Activated naive CD4-positive, alpha-beta T cell treated with anti-CD3 and anti-CD28 coated beads, Interleukin-2, amount 10 ng/mL, durations not matched to agents 7 days and 5 days (primary cell): ENCODE data around the gene THSD1.

Source experiments
- CTCF ChIA-PET: fragments of 350-600 bp; sonication (Branson Sonifier 250); formaldehyde crosslinking; loops from one replicate; lab custom pipeline; 2021; ENCODE audit warnings: antibody characterized with exemption; lab: Charles Lee
- DNase-seq: peaks from one replicate; pipeline ENCODE4 v3.0.0-alpha.2; 2020
- H3K27ac Mint-ChIP-seq: one replicate; pipeline ENCODE4 v1.8.0; 2021; ENCODE audit warnings: mild to moderate bottlenecking, moderate library complexity, mixed read lengths
- H3K27me3 Mint-ChIP-seq: one replicate; pipeline ENCODE4 v1.8.0; 2021; ENCODE audit warnings: mild to moderate bottlenecking, mixed read lengths
- H3K36me3 Mint-ChIP-seq: one replicate; pipeline ENCODE4 v1.8.0; 2021; ENCODE audit warnings: mixed read lengths
- H3K4me1 Mint-ChIP-seq: one replicate; pipeline ENCODE4 v1.8.0; 2021; ENCODE audit warnings: mixed read lengths
- H3K4me3 Mint-ChIP-seq: one replicate; pipeline ENCODE4 v1.8.0; 2021; ENCODE audit warnings: mild to moderate bottlenecking, moderate library complexity, mixed read lengths
- H3K9me3 Mint-ChIP-seq: one replicate; pipeline ENCODE4 v1.8.0; 2021; ENCODE audit warnings: mixed read lengths

The THSD1 gene, protein sequence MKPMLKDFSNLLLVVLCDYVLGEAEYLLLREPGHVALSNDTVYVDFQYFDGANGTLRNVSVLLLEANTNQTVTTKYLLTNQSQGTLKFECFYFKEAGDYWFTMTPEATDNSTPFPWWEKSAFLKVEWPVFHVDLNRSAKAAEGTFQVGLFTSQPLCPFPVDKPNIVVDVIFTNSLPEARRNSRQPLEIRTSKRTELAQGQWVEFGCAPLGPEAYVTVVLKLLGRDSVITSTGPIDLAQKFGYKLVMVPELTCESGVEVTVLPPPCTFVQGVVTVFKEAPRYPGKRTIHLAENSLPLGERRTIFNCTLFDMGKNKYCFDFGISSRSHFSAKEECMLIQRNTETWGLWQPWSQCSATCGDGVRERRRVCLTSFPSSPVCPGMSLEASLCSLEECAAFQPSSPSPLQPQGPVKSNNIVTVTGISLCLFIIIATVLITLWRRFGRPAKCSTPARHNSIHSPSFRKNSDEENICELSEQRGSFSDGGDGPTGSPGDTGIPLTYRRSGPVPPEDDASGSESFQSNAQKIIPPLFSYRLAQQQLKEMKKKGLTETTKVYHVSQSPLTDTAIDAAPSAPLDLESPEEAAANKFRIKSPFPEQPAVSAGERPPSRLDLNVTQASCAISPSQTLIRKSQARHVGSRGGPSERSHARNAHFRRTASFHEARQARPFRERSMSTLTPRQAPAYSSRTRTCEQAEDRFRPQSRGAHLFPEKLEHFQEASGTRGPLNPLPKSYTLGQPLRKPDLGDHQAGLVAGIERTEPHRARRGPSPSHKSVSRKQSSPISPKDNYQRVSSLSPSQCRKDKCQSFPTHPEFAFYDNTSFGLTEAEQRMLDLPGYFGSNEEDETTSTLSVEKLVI

GRCh38 chr13:52405767-52406494 is at the start of gene THSD1:
Gene THSD1, minus strand, starts transcription at chr13:52406172. Its CDS starts 3,572 bp downstream, at chr13:52402600.
- H3K4me1 Mint-ChIP-seq = peaks cover 19% of the 10 kb centered on the region
- CTCF ChIA-PET = no interaction called here
- peaks cover 39% of the 10 kb centered on the region for H3K27me3 Mint-ChIP-seq
- no peak within 1 kb of the TSS for H3K27ac Mint-ChIP-seq
- peak within 1 kb of the TSS; percentile 60 for H3K4me3 Mint-ChIP-seq
- DNase-seq = peak; percentile 34
- peaks cover 2% of the 10 kb centered on the region for H3K36me3 Mint-ChIP-seq
- H3K9me3 Mint-ChIP-seq = no peaks in the 10 kb centered on the region

GRCh38 chr13:52455677-52456041 is 49.7 kb upstream of the THSD1 start:
- H3K4me1 Mint-ChIP-seq = peaks cover 70% of the 10 kb centered on the region

GRCh38 chr13:52454820-52455676 is 49.1 kb upstream of the THSD1 start, which contains the start of gene CKAP2:
Gene CKAP2, plus strand, starts transcription at chr13:52455478. Its CDS starts 79 bp downstream, at chr13:52455557.
- CTCF ChIA-PET = no interaction called here
- H3K36me3 Mint-ChIP-seq = peaks cover 27% of the 10 kb centered on the region
- H3K4me3 Mint-ChIP-seq = peak within 1 kb of the TSS; percentile 76
- peaks cover 13% of the 10 kb centered on the region for H3K27me3 Mint-ChIP-seq
- H3K4me1 Mint-ChIP-seq = peaks cover 68% of the 10 kb centered on the region
- H3K27ac Mint-ChIP-seq = peak within 1 kb of the TSS; percentile 100
- H3K9me3 Mint-ChIP-seq = no peaks in the 10 kb centered on the region
- DNase-seq = peak; percentile 96

More at GRCh38 chr13:52455677-52456041, 49.7 kb upstream of the THSD1 start:
- H3K4me3 Mint-ChIP-seq = peak overlapping the region; percentile 76
- H3K36me3 Mint-ChIP-seq = peaks cover 29% of the 10 kb centered on the region
- no peaks in the 10 kb centered on the region for H3K9me3 Mint-ChIP-seq
- H3K27me3 Mint-ChIP-seq = peaks cover 13% of the 10 kb centered on the region
- H3K27ac Mint-ChIP-seq = peak overlapping the region; percentile 100
- CTCF ChIA-PET = interaction anchor here (1.3 kb wide), 1 partner anchor 9 kb away, joined by 3 read pairs; no protein-coding TSS in a partner anchor
- DNase-seq = peak; percentile 86

GRCh38 chr13:52454459-52454819 is 48.5 kb upstream of the THSD1 start:
- peaks cover 13% of the 10 kb centered on the region for H3K27me3 Mint-ChIP-seq
- H3K9me3 Mint-ChIP-seq = no peaks in the 10 kb centered on the region
- peaks cover 25% of the 10 kb centered on the region for H3K36me3 Mint-ChIP-seq
- DNase-seq = peak; percentile 37
- peak overlapping the region; percentile 76 for H3K4me3 Mint-ChIP-seq
- peak overlapping the region; percentile 100 for H3K27ac Mint-ChIP-seq
- peaks cover 64% of the 10 kb centered on the region for H3K4me1 Mint-ChIP-seq
- CTCF ChIA-PET = no interaction called here

DNA sequence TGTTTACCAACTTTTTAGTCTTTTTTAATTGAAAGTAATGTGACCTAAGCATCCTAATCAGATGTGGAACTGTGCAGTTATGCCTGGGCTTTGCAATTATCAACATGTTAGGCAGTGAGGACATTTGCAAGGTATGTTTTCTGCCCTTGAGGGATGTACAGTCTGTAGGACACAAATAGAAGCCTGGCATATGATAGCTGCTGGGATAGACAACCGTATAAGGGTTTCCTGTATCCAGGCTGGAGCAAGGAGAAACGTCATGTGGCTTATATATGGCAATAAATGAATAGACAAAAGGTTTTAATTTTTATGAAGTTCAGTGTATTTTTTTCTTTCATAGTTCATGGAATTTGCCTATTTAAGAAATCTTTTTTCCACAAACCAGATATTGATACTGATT is 46.5 kb upstream of the THSD1 start:
- CTCF ChIA-PET = interaction anchor here (1.1 kb wide), 1 partner anchor 200 kb away, joined by 4 read pairs; the partner anchor contains the start of gene SUGT1
- peaks cover 13% of the 10 kb centered on the region for H3K27me3 Mint-ChIP-seq
- peaks cover 63% of the 10 kb centered on the region for H3K4me1 Mint-ChIP-seq
- peaks cover 18% of the 10 kb centered on the region for H3K36me3 Mint-ChIP-seq
- H3K9me3 Mint-ChIP-seq = no peaks in the 10 kb centered on the region
- no peak for DNase-seq
- H3K4me3 Mint-ChIP-seq = peak overlapping the region; percentile 1
- H3K27ac Mint-ChIP-seq = no peak overlapping the region

DNA sequence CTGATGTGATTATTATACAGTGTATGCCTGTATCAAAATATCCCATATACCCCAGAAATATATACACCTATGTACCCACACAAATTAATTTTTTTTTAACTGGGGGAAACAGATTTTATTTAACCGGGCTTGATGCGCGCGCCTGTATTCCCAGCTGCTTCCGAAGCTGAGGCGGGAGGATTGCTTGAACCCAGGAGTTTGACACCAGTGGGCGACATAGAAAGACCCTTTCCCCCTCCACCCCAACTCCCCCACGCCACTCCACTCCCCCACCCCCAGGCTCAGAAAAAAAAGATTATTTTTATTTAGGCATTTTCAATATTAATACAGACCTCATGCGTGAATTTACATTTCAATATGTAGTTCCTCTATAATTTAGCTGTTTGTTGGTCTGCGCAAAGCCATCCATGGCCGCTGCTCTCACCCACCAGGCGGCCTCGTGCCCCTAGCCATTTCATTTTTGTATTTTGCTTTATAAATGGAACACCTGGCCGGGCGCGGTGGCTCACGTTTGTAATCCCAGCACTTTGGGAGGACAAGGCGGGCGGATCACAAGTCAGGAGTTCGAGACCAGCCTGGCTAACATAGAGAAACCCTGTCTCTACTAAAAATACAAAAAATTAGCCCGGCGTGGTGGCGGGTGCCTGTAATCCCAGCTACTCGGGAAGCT is 45.3 kb upstream of the THSD1 start:
- peak overlapping the region; percentile 77 for H3K4me3 Mint-ChIP-seq
- H3K27me3 Mint-ChIP-seq = peaks cover 13% of the 10 kb centered on the region
- peaks cover 11% of the 10 kb centered on the region for H3K36me3 Mint-ChIP-seq
- CTCF ChIA-PET = interaction anchor here (0.6 to 2.1 kb wide), 14 partner anchors 11 to 460 kb away, joined by 3 to 7 read pairs (median 4); no protein-coding TSS in a partner anchor
- H3K4me1 Mint-ChIP-seq = peaks cover 54% of the 10 kb centered on the region
- no peaks in the 10 kb centered on the region for H3K9me3 Mint-ChIP-seq
- DNase-seq = no peak
- peak overlapping the region; percentile 87 for H3K27ac Mint-ChIP-seq

DNA sequence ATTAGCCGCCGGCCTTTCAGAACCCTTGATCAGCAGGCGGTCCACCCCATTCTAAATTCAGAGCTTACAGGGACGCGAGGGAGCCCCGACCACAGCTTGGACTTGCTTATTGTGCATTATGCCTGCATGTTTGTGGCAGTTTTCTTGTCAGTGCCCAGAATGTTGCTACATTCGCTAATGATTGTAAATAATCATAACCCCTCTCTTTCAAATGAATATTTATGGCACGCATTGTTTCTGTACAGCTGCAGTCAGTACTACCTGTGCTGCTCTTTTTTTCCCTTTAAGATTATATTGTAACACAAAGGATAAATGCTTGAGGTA is 44.8 kb upstream of the THSD1 start:
- Mint-ChIP-seq H3K9me3 (no peaks in the 10 kb centered on the region), H3K36me3 (peaks cover 9% of the 10 kb centered on the region), H3K4me3 (peak overlapping the region; percentile 77), H3K27me3 (peaks cover 11% of the 10 kb centered on the region), H3K27ac (peak overlapping the region; percentile 87), H3K4me1 (peaks cover 51% of the 10 kb centered on the region)
- CTCF ChIA-PET = interaction anchor here (0.6 to 2.1 kb wide), 16 partner anchors 11 to 525 kb away, joined by 3 to 7 read pairs (median 3); no protein-coding TSS in a partner anchor
- no peak for DNase-seq

- H3K4me1 Mint-ChIP-seq = peaks cover 50% of the 10 kb centered on the region
- no peaks in the 10 kb centered on the region for H3K9me3 Mint-ChIP-seq
- peak within 1 kb of the TSS; percentile 94 for H3K4me3 Mint-ChIP-seq
- peak; percentile 94 for DNase-seq
- CTCF ChIA-PET = interaction anchor here (0.6 to 2.1 kb wide), 17 partner anchors 12 to 578 kb away, joined by 3 to 7 read pairs (median 3); no protein-coding TSS in a partner anchor
- peaks cover 8% of the 10 kb centered on the region for H3K36me3 Mint-ChIP-seq
- H3K27ac Mint-ChIP-seq = peak within 1 kb of the TSS; percentile 87
- H3K27me3 Mint-ChIP-seq = peaks cover 6% of the 10 kb centered on the region
These were observed 44.2 kb upstream of the THSD1 start, which contains the start of gene VPS36 for GRCh38 chr13:52450012-52450792. Gene VPS36, minus strand, starts transcription at chr13:52450634. Its CDS starts 40 bp downstream, at chr13:52450594.

DNA sequence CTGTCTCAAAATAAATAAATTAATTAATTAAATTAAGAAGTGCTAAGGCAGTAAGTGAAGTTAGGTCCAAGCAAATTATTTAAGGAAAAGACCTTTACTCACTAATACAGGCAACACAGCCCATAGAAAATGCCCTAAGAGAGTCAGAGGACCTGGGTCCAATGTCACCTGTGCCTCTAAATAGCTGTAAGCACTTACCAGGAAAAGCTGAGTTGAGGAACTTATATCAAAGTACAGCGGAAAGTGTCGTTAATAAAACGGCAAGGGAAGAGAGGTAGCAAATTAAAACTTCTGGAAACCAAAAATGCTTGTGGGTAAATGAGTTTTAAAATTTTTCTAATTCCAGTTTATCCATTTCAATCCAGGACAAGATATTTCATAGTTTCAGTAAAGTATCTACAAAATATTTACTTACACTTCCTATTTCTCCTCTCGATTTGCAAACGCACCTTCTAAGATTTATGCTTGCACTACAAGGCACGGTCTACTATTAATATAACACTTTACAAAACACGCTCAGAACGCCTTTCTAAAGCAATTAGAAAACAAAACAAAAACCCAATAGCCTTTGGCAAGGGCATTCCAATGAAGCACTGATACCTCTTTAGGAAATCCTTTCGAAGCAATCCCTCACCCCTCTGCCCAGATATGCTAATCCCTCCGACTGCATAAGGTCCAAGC is 43.5 kb upstream of the THSD1 start:
- CTCF ChIA-PET = interaction anchor here (0.9 to 2.1 kb wide), 8 partner anchors 18 to 577 kb away, joined by 3 to 7 read pairs (median 5); no protein-coding TSS in a partner anchor
- DNase-seq = no peak
- Mint-ChIP-seq H3K27me3 (peaks cover 4% of the 10 kb centered on the region), H3K36me3 (peaks cover 8% of the 10 kb centered on the region), H3K4me1 (peaks cover 43% of the 10 kb centered on the region), H3K4me3 (peak overlapping the region; percentile 94), H3K27ac (peak overlapping the region; percentile 87), H3K9me3 (no peaks in the 10 kb centered on the region)

DNA sequence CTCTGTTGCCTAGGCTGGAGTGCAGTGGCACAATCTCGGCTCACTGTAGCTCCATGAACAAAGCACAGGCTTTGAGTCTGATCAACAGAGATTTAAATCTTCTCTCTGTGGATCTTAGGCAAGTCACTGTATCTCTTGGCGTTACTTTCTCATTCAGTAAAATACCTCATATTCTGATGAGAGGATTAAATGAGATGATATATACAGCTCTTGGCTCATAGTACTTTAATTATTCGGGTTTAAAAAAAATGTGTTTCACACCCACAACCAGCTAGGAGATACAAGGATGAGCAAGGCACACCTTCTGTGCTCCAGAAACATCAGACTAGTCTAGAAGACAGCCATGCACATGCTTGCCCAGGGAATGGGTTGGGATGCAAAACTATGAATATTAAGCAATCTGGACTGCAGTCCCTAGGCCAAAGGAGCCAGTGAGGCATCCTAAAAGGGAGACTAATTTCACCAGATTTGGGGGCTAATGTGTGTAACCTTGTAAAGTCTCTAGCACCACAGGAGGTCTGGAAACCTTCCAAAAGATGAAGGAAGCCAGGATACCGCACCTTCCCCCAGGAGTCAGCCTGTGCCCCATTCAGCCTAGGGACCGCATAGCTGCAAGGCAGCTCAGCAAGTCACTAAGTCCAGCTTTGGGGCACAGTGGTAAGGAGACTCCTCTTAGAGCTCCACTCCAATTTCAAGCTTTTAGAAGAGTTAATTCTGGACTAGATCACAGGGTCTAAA is 42.0 kb upstream of the THSD1 start:
- no peaks in the 10 kb centered on the region for H3K9me3 Mint-ChIP-seq
- CTCF ChIA-PET = interaction anchor here (0.6 to 1.0 kb wide), 2 partner anchors 24 to 552 kb away, joined by 3 read pairs; no protein-coding TSS in a partner anchor
- H3K36me3 Mint-ChIP-seq = peaks cover 10% of the 10 kb centered on the region
- no peak for DNase-seq
- H3K27me3 Mint-ChIP-seq = no peaks in the 10 kb centered on the region
- peaks cover 29% of the 10 kb centered on the region for H3K4me1 Mint-ChIP-seq
- no peak overlapping the region for H3K27ac Mint-ChIP-seq
- H3K4me3 Mint-ChIP-seq = no peak overlapping the region

- H3K27me3 Mint-ChIP-seq = no peaks in the 10 kb centered on the region
- H3K4me3 Mint-ChIP-seq = no peak overlapping the region
- peaks cover 10% of the 10 kb centered on the region for H3K36me3 Mint-ChIP-seq
- H3K27ac Mint-ChIP-seq = no peak overlapping the region
- CTCF ChIA-PET = interaction anchor here (0.6 to 1.0 kb wide), 2 partner anchors 24 to 552 kb away, joined by 3 read pairs; no protein-coding TSS in a partner anchor
- DNase-seq = no peak
- H3K9me3 Mint-ChIP-seq = no peaks in the 10 kb centered on the region
- peaks cover 27% of the 10 kb centered on the region for H3K4me1 Mint-ChIP-seq
These were observed 41.4 kb upstream of the THSD1 start for GRCh38 chr13:52447354-52447753.
